ENCODE results near the gene CAPS.

The CAPS gene

GRCh38 chr19:5950741-5951140 lies 36.7 kb downstream of the CAPS start:
- no peaks in the 10 kb centered on the region for H3K27me3 ChIP-seq
- no peak overlapping the region for H3K4me3 ChIP-seq (ENCODE audit: low read depth in 1 of 2, low read length in 1 of 2)
- H3K27ac ChIP-seq: no peak overlapping the region
- peaks cover 12% of the 10 kb centered on the region for H3K36me3 ChIP-seq
- TF ChIP-seq, protein P1, sequence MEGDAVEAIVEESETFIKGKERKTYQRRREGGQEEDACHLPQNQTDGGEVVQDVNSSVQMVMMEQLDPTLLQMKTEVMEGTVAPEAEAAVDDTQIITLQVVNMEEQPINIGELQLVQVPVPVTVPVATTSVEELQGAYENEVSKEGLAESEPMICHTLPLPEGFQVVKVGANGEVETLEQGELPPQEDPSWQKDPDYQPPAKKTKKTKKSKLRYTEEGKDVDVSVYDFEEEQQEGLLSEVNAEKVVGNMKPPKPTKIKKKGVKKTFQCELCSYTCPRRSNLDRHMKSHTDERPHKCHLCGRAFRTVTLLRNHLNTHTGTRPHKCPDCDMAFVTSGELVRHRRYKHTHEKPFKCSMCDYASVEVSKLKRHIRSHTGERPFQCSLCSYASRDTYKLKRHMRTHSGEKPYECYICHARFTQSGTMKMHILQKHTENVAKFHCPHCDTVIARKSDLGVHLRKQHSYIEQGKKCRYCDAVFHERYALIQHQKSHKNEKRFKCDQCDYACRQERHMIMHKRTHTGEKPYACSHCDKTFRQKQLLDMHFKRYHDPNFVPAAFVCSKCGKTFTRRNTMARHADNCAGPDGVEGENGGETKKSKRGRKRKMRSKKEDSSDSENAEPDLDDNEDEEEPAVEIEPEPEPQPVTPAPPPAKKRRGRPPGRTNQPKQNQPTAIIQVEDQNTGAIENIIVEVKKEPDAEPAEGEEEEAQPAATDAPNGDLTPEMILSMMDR (IDR thresholded peaks at IDR 0.05): no peak
- H3K9me3 ChIP-seq: no peaks in the 10 kb centered on the region
- H3K4me1 ChIP-seq (ENCODE audit: control insufficient read depth in 1 of 2, insufficient read depth in 1 of 2, low read depth in 1 of 2, low read length in 1 of 2): peaks cover 44 to 52% of the 10 kb centered on the region in 2 experiments

- TF ChIP-seq, protein P1 (IDR thresholded peaks at IDR 0.05): no peak
- H3K36me3 ChIP-seq: peaks cover 12% of the 10 kb centered on the region
- H3K27me3 ChIP-seq: no peaks in the 10 kb centered on the region
- no peaks in the 10 kb centered on the region for H3K9me3 ChIP-seq
- H3K27ac ChIP-seq: peak overlapping the region; percentile 32
- H3K4me3 ChIP-seq (ENCODE audit: low read depth in 1 of 2, low read length in 1 of 2): no peak overlapping the region
- H3K4me1 ChIP-seq (ENCODE audit: control insufficient read depth in 1 of 2, insufficient read depth in 1 of 2, low read depth in 1 of 2, low read length in 1 of 2): peaks cover 42 to 52% of the 10 kb centered on the region in 2 experiments
These were observed 37.3 kb downstream of the CAPS start for GRCh38 chr19:5951338-5951861.

DNA sequence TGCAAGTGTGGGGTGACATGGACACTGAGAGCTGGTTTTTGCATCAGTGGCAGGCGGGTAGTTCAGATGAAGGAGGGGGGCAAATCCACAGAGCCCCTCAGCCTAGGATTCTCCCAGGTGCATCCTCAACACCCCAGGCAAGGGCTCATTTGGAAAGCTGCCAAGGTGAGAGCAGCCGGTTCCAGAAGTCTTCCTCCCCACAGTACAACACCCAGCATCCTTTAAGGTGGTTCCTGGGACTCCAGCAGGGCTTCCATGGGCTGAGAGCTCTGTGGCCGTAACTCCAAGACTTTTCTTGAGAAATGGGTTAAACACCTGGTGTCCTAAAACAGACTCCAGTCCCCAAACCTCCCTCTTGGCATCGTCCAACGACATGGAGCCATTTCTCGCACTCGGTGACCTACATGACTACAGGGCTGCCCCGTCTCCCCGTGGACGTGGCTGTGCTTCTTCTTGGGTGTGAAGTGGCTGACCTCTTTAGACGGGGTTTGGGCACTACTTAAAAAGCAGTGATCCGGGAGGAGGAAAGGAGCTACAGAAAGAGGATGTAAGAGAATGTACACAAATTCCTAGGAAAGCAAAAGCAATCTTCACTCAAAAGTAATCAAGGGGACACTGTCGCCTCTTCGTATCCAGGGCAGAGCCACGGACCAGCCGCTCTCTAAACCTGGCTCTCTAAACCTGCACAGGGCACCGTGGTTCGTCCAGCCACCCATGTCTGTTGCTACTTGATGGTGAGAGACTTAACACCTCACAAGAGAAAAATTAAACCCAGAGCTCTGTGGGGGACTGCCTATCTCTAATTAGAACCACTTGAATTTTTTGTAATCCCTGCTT lies 38.4 kb downstream of the CAPS start:
- TF ChIP-seq, protein P1 (IDR thresholded peaks at IDR 0.05): no peak
- Histone ChIP-seq H3K27me3 (no peaks in the 10 kb centered on the region), H3K9me3 (no peaks in the 10 kb centered on the region), H3K4me3 (ENCODE audit: low read depth in 1 of 2, low read length in 1 of 2) (no peak overlapping the region), H3K27ac (peak overlapping the region; percentile 55), H3K4me1 (ENCODE audit: control insufficient read depth in 1 of 2, insufficient read depth in 1 of 2, low read depth in 1 of 2, low read length in 1 of 2) (peaks cover 32 to 41% of the 10 kb centered on the region in 2 experiments), H3K36me3 (peaks cover 20% of the 10 kb centered on the region)

- TF ChIP-seq, protein P1 (IDR thresholded peaks at IDR 0.05): no peak
- H3K27me3 ChIP-seq: no peaks in the 10 kb centered on the region
- H3K36me3 ChIP-seq: peaks cover 20% of the 10 kb centered on the region
- H3K4me1 ChIP-seq (ENCODE audit: control insufficient read depth in 1 of 2, insufficient read depth in 1 of 2, low read depth in 1 of 2, low read length in 1 of 2): peaks cover 25 to 34% of the 10 kb centered on the region in 2 experiments
- no peak overlapping the region for H3K4me3 ChIP-seq (ENCODE audit: low read depth in 1 of 2, low read length in 1 of 2)
- peak overlapping the region; percentile 55 for H3K27ac ChIP-seq
- no peaks in the 10 kb centered on the region for H3K9me3 ChIP-seq
These were observed 39.1 kb downstream of the CAPS start for GRCh38 chr19:5953030-5953589.

- no peak overlapping the region for H3K4me3 ChIP-seq (ENCODE audit: low read depth in 1 of 2, low read length in 1 of 2)
These were observed 39.7 kb downstream of the CAPS start for GRCh38 chr19:5953680-5954213.

More at GRCh38 chr19:5953680-5954213, 39.7 kb downstream of the CAPS start:
- Histone ChIP-seq H3K27ac (peak overlapping the region; percentile 55), H3K36me3 (peaks cover 24% of the 10 kb centered on the region), H3K9me3 (no peaks in the 10 kb centered on the region), H3K27me3 (no peaks in the 10 kb centered on the region), H3K4me1 (ENCODE audit: control insufficient read depth in 1 of 2, insufficient read depth in 1 of 2, low read depth in 1 of 2, low read length in 1 of 2) (peaks cover 25 to 33% of the 10 kb centered on the region in 2 experiments)
- TF ChIP-seq, protein P1 (IDR thresholded peaks at IDR 0.05): no peak

Data from neutrophil (primary cell).